ENCODE measurements around the gene ORC5. TPM values are rescaled to one million over a fixed set of nuclear protein-coding genes. Genes with fewer than 3 reads are reported as not detected.

ORC5 gene
- polyA plus RNA-seq, 1 donor (not counting 4 experiments of a cell fraction or from before 2014, with no cell fraction given), result 17.9 TPM

GRCh38 chr7:104252409-104253134 is 44.8 kb upstream of the ORC5 start:
- no peak overlapping the region for H3K9ac ChIP-seq (ENCODE audit: control insufficient read depth, extremely low read depth, insufficient read depth, low read length)
- dilution Hi-C loops (cut with MboI; ENCODE audit: extremely low pct_ligation_motif_present, low sequenced_read_pairs), result no loop called here
- H4K20me1 ChIP-seq (ENCODE audit: control insufficient read depth, extremely low read depth, insufficient read depth, low read length), result no peaks in the 10 kb centered on the region
- H3K9me3 ChIP-seq (ENCODE audit: control insufficient read depth, low read depth, low read length), result no peaks in the 10 kb centered on the region
- no peak overlapping the region for H2AFZ ChIP-seq (ENCODE audit: control insufficient read depth, low read length)
- no peaks in the 10 kb centered on the region for H3K9me1 ChIP-seq (ENCODE audit: control insufficient read depth, extremely low read depth, insufficient read depth, low read length)
- peaks cover 9% of the 10 kb centered on the region for H3K4me1 ChIP-seq (ENCODE audit: control insufficient read depth, extremely low read depth, insufficient read depth, low read length)
- H3K4me3 ChIP-seq (ENCODE audit: control insufficient read depth in 2 of 3, extremely low read depth in 1 of 3, insufficient read depth in 2 of 3, low read depth in 1 of 3, low read length in 3 of 3), result no peak overlapping the region
- H3K27me3 ChIP-seq (ENCODE audit: control insufficient read depth, extremely low read depth, insufficient read depth, low read length), result no peaks in the 10 kb centered on the region
- FAIRE-seq (no peak), DNase-seq (ENCODE audit: low read depth, low spot score) (no peak)
- no peak overlapping the region for H3K27ac ChIP-seq (ENCODE audit: control insufficient read depth, insufficient read depth, low read length)
- no peak for TF ChIP-seq EZH2 (IDR thresholded peaks at IDR 0.05; ENCODE audit: low read length)
- TF ChIP-seq CTCF (optimal IDR thresholded peaks at IDR 0.05 in 1 of 3, IDR thresholded peaks at IDR 0.05 in 1 of 3, conservative IDR thresholded peaks at IDR 0.05 in 1 of 3; ENCODE audit: extremely low read depth in 1 of 3, insufficient read depth in 2 of 3, low read length in 3 of 3), result peak in 1 of 3 experiments; percentile 8
- no peaks in the 10 kb centered on the region for H3K36me3 ChIP-seq (ENCODE audit: control insufficient read depth in 2 of 2, extremely low read depth in 1 of 2, insufficient read depth in 2 of 2, low read length in 2 of 2)
- H3K79me2 ChIP-seq (ENCODE audit: control insufficient read depth, insufficient read depth, low read length), result no peaks in the 10 kb centered on the region
- no peak overlapping the region for H3K4me2 ChIP-seq (ENCODE audit: control insufficient read depth, extremely low read depth, insufficient read depth, low read depth, low read length)

- DNase-seq (ENCODE audit: low read depth, low spot score) (no peak), FAIRE-seq (no peak)
- Histone ChIP-seq H3K4me1 (ENCODE audit: control insufficient read depth, extremely low read depth, insufficient read depth, low read length) (no peaks in the 10 kb centered on the region), H3K27ac (ENCODE audit: control insufficient read depth, insufficient read depth, low read length) (no peak overlapping the region), H3K79me2 (ENCODE audit: control insufficient read depth, insufficient read depth, low read length) (no peaks in the 10 kb centered on the region), H3K27me3 (ENCODE audit: control insufficient read depth, extremely low read depth, insufficient read depth, low read length) (peaks cover 6% of the 10 kb centered on the region), H4K20me1 (ENCODE audit: control insufficient read depth, extremely low read depth, insufficient read depth, low read length) (no peaks in the 10 kb centered on the region), H2AFZ (ENCODE audit: control insufficient read depth, low read length) (no peak overlapping the region), H3K4me3 (ENCODE audit: control insufficient read depth in 2 of 3, extremely low read depth in 1 of 3, insufficient read depth in 2 of 3, low read depth in 1 of 3, low read length in 3 of 3) (no peak overlapping the region), H3K4me2 (ENCODE audit: control insufficient read depth, extremely low read depth, insufficient read depth, low read depth, low read length) (no peak overlapping the region), H3K9ac (ENCODE audit: control insufficient read depth, extremely low read depth, insufficient read depth, low read length) (no peak overlapping the region), H3K36me3 (ENCODE audit: control insufficient read depth in 2 of 2, extremely low read depth in 1 of 2, insufficient read depth in 2 of 2, low read length in 2 of 2) (no peaks in the 10 kb centered on the region), H3K9me1 (ENCODE audit: control insufficient read depth, extremely low read depth, insufficient read depth, low read length) (no peaks in the 10 kb centered on the region), H3K9me3 (ENCODE audit: control insufficient read depth, low read depth, low read length) (no peaks in the 10 kb centered on the region)
- dilution Hi-C loops (cut with MboI; ENCODE audit: extremely low pct_ligation_motif_present, low sequenced_read_pairs), result no loop called here
- no peak for TF ChIP-seq CTCF (optimal IDR thresholded peaks at IDR 0.05 in 1 of 3, IDR thresholded peaks at IDR 0.05 in 1 of 3, conservative IDR thresholded peaks at IDR 0.05 in 1 of 3; ENCODE audit: extremely low read depth in 1 of 3, insufficient read depth in 2 of 3, low read length in 3 of 3)
- no peak for TF ChIP-seq EZH2 (IDR thresholded peaks at IDR 0.05; ENCODE audit: low read length)
These were observed 34.8 kb upstream of the ORC5 start for GRCh38 chr7:104242638-104243037.

Data from keratinocyte (primary cell).